Measurements from ENCODE around the gene PAOX. TPM values are rescaled to one million over a fixed set of nuclear protein-coding genes. Genes with fewer than 3 reads are reported as not detected.
"Not testable (repeated sequence)": the region's sequence is repeated elsewhere in the genome, so short reads cannot be mapped to it uniquely, and the experiment has no call there.

PAOX gene
- total RNA-seq, 1 experiment from 2014 or later: 1.2 TPM

GRCh38 chr10:133422223-133422806 is 43.3 kb downstream of the PAOX start:
- CTCF ChIA-PET: interaction anchor here (0.7 to 1.6 kb wide), 2 partner anchors 12 to 16 kb away, joined by 3 to 4 read pairs; no protein-coding TSS in a partner anchor
- no peak for TF ChIP-seq CTCF (IDR thresholded peaks at IDR 0.05; ENCODE audit: unreplicated experiment)
- no peak for DNase-seq (ENCODE audit: unreplicated experiment)
- H3K27me3 Mint-ChIP-seq (ENCODE audit: insufficient read depth, unreplicated experiment): no peaks in the 10 kb centered on the region
- H3K27ac Mint-ChIP-seq (ENCODE audit: low read depth, unreplicated experiment): no peak overlapping the region
- POLR2A ChIA-PET: interaction anchor here (1.0 kb wide), 1 partner anchor 151 kb away, joined by 3 read pairs; no protein-coding TSS in a partner anchor
- peaks cover 31% of the 10 kb centered on the region for H3K36me3 Mint-ChIP-seq (ENCODE audit: insufficient read depth, unreplicated experiment)
- no peak overlapping the region for H3K4me3 Mint-ChIP-seq (ENCODE audit: unreplicated experiment)
- no peaks in the 10 kb centered on the region for H3K9me3 Mint-ChIP-seq (ENCODE audit: unreplicated experiment)
- intact Hi-C loops (cut with micrococcal nuclease): no loop called here
- no TSS peak for BruUV-seq (replicated peaks)
- no peaks in the 10 kb centered on the region for H3K4me1 Mint-ChIP-seq (ENCODE audit: insufficient read depth, unreplicated experiment)

DNA sequence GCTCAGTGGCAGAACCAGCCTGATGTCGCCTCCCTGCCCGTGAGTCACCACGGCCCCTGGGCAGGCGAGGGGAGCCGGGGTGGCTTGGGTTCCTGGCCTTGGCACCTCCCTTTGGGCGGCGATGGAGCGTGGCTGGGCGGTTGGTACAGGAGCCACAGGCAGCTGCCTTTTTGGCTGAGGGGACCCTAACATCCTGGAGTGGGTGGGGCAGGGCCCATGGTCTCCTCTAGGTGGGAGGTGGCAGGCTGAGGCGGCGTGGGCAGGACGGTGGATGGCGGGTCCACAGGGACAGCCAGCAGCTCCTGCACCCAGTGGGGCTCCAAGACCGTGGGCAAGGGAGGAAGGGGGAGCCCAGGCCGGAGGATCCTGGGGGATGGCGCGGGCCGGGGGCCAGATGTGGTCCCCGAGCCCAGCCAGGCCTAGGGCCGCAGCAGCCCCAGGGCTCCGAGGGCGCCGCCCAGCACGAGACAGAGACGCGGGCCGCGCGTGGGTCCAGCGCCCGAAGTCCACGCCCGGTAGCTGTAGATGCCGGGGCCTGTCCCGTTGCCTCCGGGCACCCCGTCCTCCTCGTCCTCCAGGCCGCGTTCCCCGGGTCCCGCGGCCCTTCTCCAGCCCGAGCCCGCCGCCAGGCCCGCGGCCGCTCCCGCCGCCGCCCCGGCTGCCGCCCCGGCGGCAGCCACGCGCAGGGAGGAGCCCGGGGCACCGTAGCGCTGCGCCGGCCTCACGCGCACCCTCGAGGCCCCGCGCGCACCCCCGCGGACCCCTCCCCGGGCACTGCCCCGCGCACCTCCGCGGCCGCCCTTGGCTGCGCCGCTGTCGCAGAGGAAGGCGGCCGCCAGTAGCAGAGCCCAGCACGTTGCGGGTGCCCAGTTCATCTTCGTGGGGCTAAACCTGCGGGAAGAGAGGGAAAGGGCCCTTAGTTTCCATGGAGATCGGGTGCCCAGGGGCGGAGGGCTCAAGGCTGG is 44.0 kb downstream of the PAOX start:
- no TSS peak for BruUV-seq (replicated peaks)
- Mint-ChIP-seq H3K36me3 (ENCODE audit: insufficient read depth, unreplicated experiment) (peaks cover 27% of the 10 kb centered on the region), H3K4me1 (ENCODE audit: insufficient read depth, unreplicated experiment) (no peaks in the 10 kb centered on the region), H3K4me3 (ENCODE audit: unreplicated experiment) (no peak overlapping the region), H3K27me3 (ENCODE audit: insufficient read depth, unreplicated experiment) (no peaks in the 10 kb centered on the region), H3K27ac (ENCODE audit: low read depth, unreplicated experiment) (no peak overlapping the region), H3K9me3 (ENCODE audit: unreplicated experiment) (no peaks in the 10 kb centered on the region)
- ChIA-PET CTCF (interaction anchor here (0.7 kb wide), 1 partner anchor 12 kb away, joined by 3 read pairs; no protein-coding TSS in a partner anchor), POLR2A (no interaction called here)
- DNase-seq (ENCODE audit: unreplicated experiment): no peak
- no peak for TF ChIP-seq CTCF (IDR thresholded peaks at IDR 0.05; ENCODE audit: unreplicated experiment)
- intact Hi-C loops (cut with micrococcal nuclease): no loop called here

DNA sequence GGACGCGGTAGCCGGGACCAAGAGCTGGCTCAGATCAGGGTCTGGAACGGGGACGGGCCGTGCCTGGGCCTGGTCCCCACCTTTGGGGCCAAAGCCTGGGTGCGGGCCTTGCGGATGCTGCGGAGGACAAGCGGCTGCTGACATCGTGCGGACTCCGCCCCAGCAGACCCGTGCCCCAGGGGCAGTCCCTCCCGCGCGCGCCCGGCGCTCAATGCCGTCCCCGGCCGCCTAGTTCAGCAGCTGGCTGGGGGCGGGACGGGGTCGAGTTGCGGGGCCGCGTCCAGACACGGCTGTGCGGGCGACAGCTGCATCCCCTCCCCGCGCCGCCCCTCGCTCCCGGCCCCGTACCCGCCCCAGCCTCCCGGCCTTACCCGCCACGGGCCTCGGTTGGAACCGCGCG is 45.0 kb downstream of the PAOX start:
- intact Hi-C loops (cut with micrococcal nuclease); POLR2A ChIA-PET; H3K27ac Mint-ChIP-seq (ENCODE audit: low read depth, unreplicated experiment); H3K27me3 Mint-ChIP-seq (ENCODE audit: insufficient read depth, unreplicated experiment); H3K9me3 Mint-ChIP-seq (ENCODE audit: unreplicated experiment); CTCF ChIA-PET; H3K4me3 Mint-ChIP-seq (ENCODE audit: unreplicated experiment); DNase-seq (ENCODE audit: unreplicated experiment); H3K4me1 Mint-ChIP-seq (ENCODE audit: insufficient read depth, unreplicated experiment); BruUV-seq (replicated peaks): not testable (repeated sequence)
- H3K36me3 Mint-ChIP-seq (ENCODE audit: insufficient read depth, unreplicated experiment): peaks cover 20% of the 10 kb centered on the region

DNA sequence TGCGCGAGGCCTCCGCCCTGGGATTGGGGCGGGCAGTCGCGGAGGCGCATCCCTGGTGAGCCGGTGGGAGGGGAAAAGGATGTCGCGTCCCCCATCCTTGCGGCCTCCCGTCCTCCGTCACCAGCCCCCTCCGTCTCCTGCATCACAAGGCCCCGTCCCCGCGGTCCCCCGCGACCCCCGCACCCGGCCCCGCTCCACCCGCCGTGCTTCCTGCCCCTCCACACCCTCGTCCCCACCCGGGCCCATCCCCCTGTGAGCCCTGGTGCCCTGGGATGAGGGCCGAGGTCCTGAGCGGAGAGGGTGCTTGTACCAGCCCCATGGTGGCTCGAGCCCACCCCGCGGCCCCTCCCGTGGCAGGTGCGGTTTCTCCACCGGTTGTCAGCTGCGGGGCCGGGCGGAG is 45.5 kb downstream of the PAOX start, which contains the start of gene SPRN:
Gene SPRN (minus strand): TSS at position 25 of the 400 bp plus-strand sequence. CDS start 944 bp downstream, outside the sequence.
- BruUV-seq (replicated peaks); DNase-seq (ENCODE audit: unreplicated experiment); H3K4me1 Mint-ChIP-seq (ENCODE audit: insufficient read depth, unreplicated experiment); H3K4me3 Mint-ChIP-seq (ENCODE audit: unreplicated experiment); H3K27ac Mint-ChIP-seq (ENCODE audit: low read depth, unreplicated experiment); H3K9me3 Mint-ChIP-seq (ENCODE audit: unreplicated experiment); intact Hi-C loops (cut with micrococcal nuclease); POLR2A ChIA-PET; CTCF ChIA-PET; H3K27me3 Mint-ChIP-seq (ENCODE audit: insufficient read depth, unreplicated experiment): not testable (repeated sequence)
- peaks cover 17% of the 10 kb centered on the region for H3K36me3 Mint-ChIP-seq (ENCODE audit: insufficient read depth, unreplicated experiment)

- DNase-seq (ENCODE audit: unreplicated experiment); H3K4me3 Mint-ChIP-seq (ENCODE audit: unreplicated experiment); H3K27me3 Mint-ChIP-seq (ENCODE audit: insufficient read depth, unreplicated experiment); intact Hi-C loops (cut with micrococcal nuclease); H3K9me3 Mint-ChIP-seq (ENCODE audit: unreplicated experiment); H3K27ac Mint-ChIP-seq (ENCODE audit: low read depth, unreplicated experiment); CTCF ChIA-PET; H3K36me3 Mint-ChIP-seq (ENCODE audit: insufficient read depth, unreplicated experiment); BruUV-seq (replicated peaks); H3K4me1 Mint-ChIP-seq (ENCODE audit: insufficient read depth, unreplicated experiment): not testable (repeated sequence)
- POLR2A ChIA-PET: interaction anchor here (0.8 kb wide), 1 partner anchor 144 kb away, joined by 3 read pairs; no protein-coding TSS in a partner anchor
These were observed 50.5 kb downstream of the PAOX start for GRCh38 chr10:133429571-133429970.

DNA sequence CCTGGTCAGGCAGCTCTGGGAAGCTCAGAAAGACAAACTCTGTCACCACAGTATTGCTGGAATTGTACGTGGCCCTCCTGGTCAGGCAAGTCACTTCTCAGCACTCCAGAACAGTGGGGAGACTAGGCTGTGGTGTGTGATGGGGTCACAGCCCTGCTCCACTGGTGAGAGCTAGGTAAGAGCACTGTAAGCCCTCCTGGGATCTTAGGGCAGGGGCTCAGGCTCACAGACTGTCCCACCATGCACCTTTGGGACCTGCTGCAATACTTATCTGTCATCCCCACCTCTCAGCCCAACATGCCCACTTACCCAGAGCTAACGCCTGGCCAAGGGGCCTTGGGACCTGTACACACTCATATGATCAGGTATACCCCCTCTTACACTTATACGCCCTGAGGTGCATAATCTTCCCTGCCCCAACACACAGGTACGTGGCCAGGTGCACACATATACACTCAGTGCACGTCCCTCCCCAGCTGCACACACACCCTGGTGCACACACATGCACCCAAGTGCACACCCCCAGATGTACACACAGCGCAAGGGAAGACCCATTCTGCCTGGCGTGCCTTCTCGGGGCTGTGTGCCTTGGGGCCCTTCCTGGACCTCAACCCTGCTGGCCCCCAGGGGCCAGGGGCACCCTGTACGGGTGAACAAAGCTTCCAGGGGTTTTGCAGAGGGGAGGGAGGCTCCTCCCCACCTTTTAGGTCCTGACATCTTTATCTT is 53.0 kb downstream of the PAOX start:
- POLR2A ChIA-PET; H3K9me3 Mint-ChIP-seq (ENCODE audit: unreplicated experiment); H3K27me3 Mint-ChIP-seq (ENCODE audit: insufficient read depth, unreplicated experiment); H3K36me3 Mint-ChIP-seq (ENCODE audit: insufficient read depth, unreplicated experiment); H3K4me1 Mint-ChIP-seq (ENCODE audit: insufficient read depth, unreplicated experiment); BruUV-seq (replicated peaks); DNase-seq (ENCODE audit: unreplicated experiment); H3K27ac Mint-ChIP-seq (ENCODE audit: low read depth, unreplicated experiment); intact Hi-C loops (cut with micrococcal nuclease); H3K4me3 Mint-ChIP-seq (ENCODE audit: unreplicated experiment); CTCF ChIA-PET: not testable (repeated sequence)

- H3K27me3 Mint-ChIP-seq (ENCODE audit: insufficient read depth, unreplicated experiment); POLR2A ChIA-PET; intact Hi-C loops (cut with micrococcal nuclease); DNase-seq (ENCODE audit: unreplicated experiment); H3K4me1 Mint-ChIP-seq (ENCODE audit: insufficient read depth, unreplicated experiment); BruUV-seq (replicated peaks); H3K27ac Mint-ChIP-seq (ENCODE audit: low read depth, unreplicated experiment); H3K36me3 Mint-ChIP-seq (ENCODE audit: insufficient read depth, unreplicated experiment); H3K4me3 Mint-ChIP-seq (ENCODE audit: unreplicated experiment); H3K9me3 Mint-ChIP-seq (ENCODE audit: unreplicated experiment); CTCF ChIA-PET: not testable (repeated sequence)
These were observed 53.7 kb downstream of the PAOX start for GRCh38 chr10:133432789-133433188.

Measured in MCF 10A (cell line).